ENCODE results near the gene TRABD2B. TPM values are rescaled to one million over a fixed set of nuclear protein-coding genes. Genes with fewer than 3 reads are reported as not detected.
A peak's percentile ranks its signal among the peaks of the same experiment; 100 is the strongest.

TRABD2B gene
- total RNA-seq, 1 experiment from 2014 or later = 10.3 TPM

DNA sequence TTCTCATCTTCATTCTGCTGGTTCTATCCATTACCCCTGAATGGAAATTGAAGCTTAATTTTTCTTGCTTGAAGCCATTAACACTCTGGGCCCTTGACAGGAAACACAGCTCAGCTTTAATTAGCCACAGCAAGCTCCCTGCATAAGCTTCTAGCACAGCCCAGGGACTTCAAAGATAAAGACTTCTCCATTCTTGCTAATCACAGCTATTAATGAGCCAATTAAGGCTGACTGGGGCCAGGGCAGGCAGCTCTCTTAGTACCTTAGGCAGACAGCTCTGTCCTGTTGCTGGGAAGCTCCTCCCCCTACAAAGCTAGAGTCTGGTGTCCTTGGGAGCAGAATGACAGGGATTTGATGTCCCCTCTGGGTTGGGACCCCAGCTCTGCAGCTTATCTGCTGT lies 27.9 kb upstream of the TRABD2B start:
- Mint-ChIP-seq H3K4me1 (peaks cover 71% of the 10 kb centered on the region), H3K27me3 (ENCODE audit: low read depth) (peaks cover 28% of the 10 kb centered on the region), H3K4me3 (no peak overlapping the region), H3K27ac (no peak overlapping the region), H3K9me3 (no peaks in the 10 kb centered on the region), H3K36me3 (no peaks in the 10 kb centered on the region)
- no peak for TF ChIP-seq PRRX2 (CRISPR knock-in tag; IDR thresholded peaks at IDR 0.05)
- TF ChIP-seq ZNF281 (CRISPR knock-in tag; IDR thresholded peaks at IDR 0.05) = no peak
- no peak for TF ChIP-seq RORB (CRISPR knock-in tag; IDR thresholded peaks at IDR 0.05)
- TF ChIP-seq PRDM15 (CRISPR knock-in tag; IDR thresholded peaks at IDR 0.05) = no peak
- TF ChIP-seq STAT6 (CRISPR knock-in tag; conservative IDR thresholded peaks at IDR 0.05; ENCODE audit: low read depth) = no peak
- no peak for TF ChIP-seq JAZF1 (CRISPR knock-in tag; IDR thresholded peaks at IDR 0.05)
- no peak for TF ChIP-seq GABPB1 (CRISPR knock-in tag; IDR thresholded peaks at IDR 0.05)
- no peak for TF ChIP-seq ZBTB21 (CRISPR knock-in tag; IDR thresholded peaks at IDR 0.05; ENCODE audit: borderline replicate concordance)
- no peak; the same call in 1 of the 2 replicates for TF ChIP-seq TEAD1 (CRISPR knock-in tag; IDR thresholded peaks at IDR 0.05)
- no peak for TF ChIP-seq NR2C2 (CRISPR knock-in tag; IDR thresholded peaks at IDR 0.05)
- TF ChIP-seq MXD4 (CRISPR knock-in tag; IDR thresholded peaks at IDR 0.05; ENCODE audit: borderline replicate concordance) = no peak
- TF ChIP-seq, protein P1, sequence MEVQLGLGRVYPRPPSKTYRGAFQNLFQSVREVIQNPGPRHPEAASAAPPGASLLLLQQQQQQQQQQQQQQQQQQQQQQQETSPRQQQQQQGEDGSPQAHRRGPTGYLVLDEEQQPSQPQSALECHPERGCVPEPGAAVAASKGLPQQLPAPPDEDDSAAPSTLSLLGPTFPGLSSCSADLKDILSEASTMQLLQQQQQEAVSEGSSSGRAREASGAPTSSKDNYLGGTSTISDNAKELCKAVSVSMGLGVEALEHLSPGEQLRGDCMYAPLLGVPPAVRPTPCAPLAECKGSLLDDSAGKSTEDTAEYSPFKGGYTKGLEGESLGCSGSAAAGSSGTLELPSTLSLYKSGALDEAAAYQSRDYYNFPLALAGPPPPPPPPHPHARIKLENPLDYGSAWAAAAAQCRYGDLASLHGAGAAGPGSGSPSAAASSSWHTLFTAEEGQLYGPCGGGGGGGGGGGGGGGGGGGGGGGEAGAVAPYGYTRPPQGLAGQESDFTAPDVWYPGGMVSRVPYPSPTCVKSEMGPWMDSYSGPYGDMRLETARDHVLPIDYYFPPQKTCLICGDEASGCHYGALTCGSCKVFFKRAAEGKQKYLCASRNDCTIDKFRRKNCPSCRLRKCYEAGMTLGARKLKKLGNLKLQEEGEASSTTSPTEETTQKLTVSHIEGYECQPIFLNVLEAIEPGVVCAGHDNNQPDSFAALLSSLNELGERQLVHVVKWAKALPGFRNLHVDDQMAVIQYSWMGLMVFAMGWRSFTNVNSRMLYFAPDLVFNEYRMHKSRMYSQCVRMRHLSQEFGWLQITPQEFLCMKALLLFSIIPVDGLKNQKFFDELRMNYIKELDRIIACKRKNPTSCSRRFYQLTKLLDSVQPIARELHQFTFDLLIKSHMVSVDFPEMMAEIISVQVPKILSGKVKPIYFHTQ (CRISPR knock-in tag; IDR thresholded peaks at IDR 0.05) = no peak
- no peak for TF ChIP-seq FOXJ3 (CRISPR knock-in tag; IDR thresholded peaks at IDR 0.05; ENCODE audit: borderline replicate concordance)
- no peak for TF ChIP-seq ZNF263 (CRISPR knock-in tag; IDR thresholded peaks at IDR 0.05; ENCODE audit: low read depth)
- DNase-seq (ENCODE audit: low spot score) = no peak
- ChIA-PET CTCF (interaction anchor here (0.8 to 4.2 kb wide), 9 partner anchors 13 to 299 kb away, joined by 3 to 20 read pairs (median 4); partner anchors contain the start of gene TRABD2B), POLR2A (no interaction called here)
- peak; percentile 51 for ATAC-seq

Data from WTC11 (cell line).